K562 (cell line): Measurements from ENCODE around the gene TDRKH. TPM values are rescaled to one million over a fixed set of nuclear protein-coding genes. Genes with fewer than 3 reads are reported as not detected.

Experiments
- ATAC-seq: fragments of 200-7000 bp; cut with Tn5 transposase; 3 replicates; pipeline ENCODE4 v1.9.1; 2020; ENCODE audit warnings: moderate library complexity
- BruUV-seq: library from RNA; stranded (reverse); fragments of 400-500 nt; replicated peaks from 2 replicates; lab custom pipeline; 2021; lab: Mats Ljungman, UMichigan
- CTCF ChIA-PET: fragments of 300-600 bp; formaldehyde crosslinking; extraction: SDS; loops from one replicate; lab custom pipeline; 2021; ENCODE audit warnings: low intra/inter-chr PET ratio; lab: Yijun Ruan, JAX
- POLR2A ChIA-PET: fragments of 300-600, 350-650 bp; sonication (Branson Sonifier 250); formaldehyde crosslinking; extraction: SDS; loops from one replicate; lab custom pipeline; 2021; ENCODE audit warnings: antibody characterized with exemption, inconsistent platforms; lab: Yijun Ruan, JAX
- DNase-seq, 4 experiments: peaks; one replicate each; pipeline versions ENCODE4 v3.0.0 to v3.0.0-alpha.2; 2011 to 2018; ENCODE audit warnings: low spot score in 3 of 4, mixed read lengths in 3 of 4; ENCODE audit errors: extremely low read depth in 1 of 4
- FAIRE-seq: peaks from 2 replicates; lab custom pipeline; 2011; peaks lifted over from hg19 to GRCh38; lab: Jason Lieb, UNC
- H2AFZ ChIP-seq: 2 replicates; pipeline ENCODE4 v1.6.0; 2011; ENCODE audit warnings: low read depth, low read length, control low read depth, inconsistent platforms
- H3K27ac ChIP-seq: fragments of 200-600 bp; 3 replicates; pipeline ENCODE4 v1.8.0; 2011; ENCODE audit warnings: low read depth, mild to moderate bottlenecking, control low read depth, inconsistent platforms, low read length, moderate library complexity, mixed read lengths; ENCODE audit errors: extremely low read depth
- H3K27me3 ChIP-seq, 2 experiments: fragments of 300-600 bp in 1 of 2; 2 replicates in 1 of 2; 3 replicates in 1 of 2; pipeline versions ENCODE4 v1.6.0 to v1.8.0; 2011; ENCODE audit warnings: inconsistent platforms in 2 of 2, low read length in 2 of 2, mild to moderate bottlenecking in 1 of 2, mixed read lengths in 1 of 2, moderate library complexity in 1 of 2; ENCODE audit not compliant: control insufficient read depth in 2 of 2, insufficient read depth in 2 of 2
- H3K36me3 ChIP-seq: fragments of 300-600 bp; 3 replicates; pipeline ENCODE4 v1.8.0; 2011; ENCODE audit warnings: mild to moderate bottlenecking, low read length, inconsistent platforms; ENCODE audit not compliant: control insufficient read depth, insufficient read depth
- H3K4me1 ChIP-seq, 2 experiments: fragments of 200-600 bp in 1 of 2; replicated peaks in 1 of 2; 2 replicates in 1 of 2; 3 replicates in 1 of 2; pipeline versions ENCODE4 v1.5.1 to v1.8.0; 2011; ENCODE audit warnings: inconsistent platforms in 2 of 2, low read length in 2 of 2, mild to moderate bottlenecking in 1 of 2, mixed read lengths in 1 of 2, moderate library complexity in 1 of 2; ENCODE audit not compliant: control insufficient read depth in 2 of 2, insufficient read depth in 2 of 2
- H3K4me2 ChIP-seq: 2 replicates; pipeline ENCODE4 v1.6.1; 2011; ENCODE audit warnings: low read length, control low read depth, inconsistent platforms, mixed read lengths; ENCODE audit not compliant: insufficient read depth
- H3K4me3 ChIP-seq: fragments of 200-600 bp; sonication (generic), shearing (Covaris generic); 2 replicates; pipeline ENCODE4 v1.5.1; 2016; ENCODE audit warnings: control low read depth, inconsistent platforms
- H3K79me2 ChIP-seq: fragments of 200-600 bp; 3 replicates; pipeline ENCODE4 v1.8.0; 2011; ENCODE audit warnings: low read length, inconsistent platforms; ENCODE audit not compliant: control insufficient read depth, insufficient read depth
- H3K9ac ChIP-seq, 2 experiments: 2 replicates each; pipeline versions ENCODE4 v1.6.0 to v1.6.1; 2011; ENCODE audit warnings: low read depth in 2 of 2, low read length in 2 of 2, control low read depth in 1 of 2, inconsistent platforms in 1 of 2, mild to moderate bottlenecking in 1 of 2, mixed read lengths in 1 of 2; ENCODE audit not compliant: insufficient read depth in 1 of 2
- H3K9me1 ChIP-seq: one replicate; pipeline ENCODE4 v1.6.0; 2011; ENCODE audit warnings: inconsistent platforms, mild to moderate bottlenecking, low read length, moderate library complexity; ENCODE audit not compliant: control insufficient read depth, insufficient read depth
- H3K9me3 ChIP-seq: replicated peaks from 2 replicates; pipeline ENCODE4 v1.5.1; 2011; ENCODE audit warnings: low read depth, low read length, inconsistent platforms; ENCODE audit not compliant: control insufficient read depth, insufficient read depth
- H4K20me1 ChIP-seq: replicated peaks from 2 replicates; pipeline ENCODE4 v1.6.1; 2011; ENCODE audit warnings: low read length, inconsistent platforms, mixed read lengths; ENCODE audit not compliant: control insufficient read depth, insufficient read depth
- AFF4 ChIP-seq: sonication (generic); formaldehyde crosslinking; IDR thresholded peaks from 2 replicates; pipeline ENCODE4 v1.8.0; 2023; ENCODE audit warnings: mild to moderate bottlenecking, missing genetic modification reagents
- ARHGAP35 ChIP-seq: fragments of 450-650 bp; IDR thresholded peaks from 2 replicates; pipeline ENCODE4 v1.6.1; 2018; ENCODE audit not compliant: partially characterized antibody
- ASH1L ChIP-seq: fragments of 450-650 bp; IDR thresholded peaks from 2 replicates; pipeline ENCODE4 v1.6.1; 2018; ENCODE audit warnings: borderline replicate concordance, mild to moderate bottlenecking, low read depth; ENCODE audit not compliant: partially characterized antibody
- HINFP ChIP-seq: fragments of 450-650 bp; conservative IDR thresholded peaks from 2 replicates; pipeline ENCODE4 v1.6.1; 2016; ENCODE audit warnings: missing genetic modification characterization, low read depth, mild to moderate bottlenecking, control low read depth, missing compliant biosample characterization
- RB1 ChIP-seq: fragments of 450-650 bp; IDR thresholded peaks from 2 replicates; pipeline ENCODE4 v1.6.1; 2017; ENCODE audit warnings: low read depth, mild to moderate bottlenecking
- SPI1 ChIP-seq: IDR thresholded peaks from 2 replicates; pipeline ENCODE4 v1.6.1; 2011; ENCODE audit warnings: low read depth, low read length, control low read depth, borderline replicate concordance
- TFAM ChIP-seq: fragments of 250-450 bp; sonication (Bioruptor Pico); conservative IDR thresholded peaks from 2 replicates; pipeline ENCODE4 v1.5.0; 2021; ENCODE audit warnings: mild to moderate bottlenecking, moderate library complexity
- THRAP3 ChIP-seq: fragments of 450-650 bp; IDR thresholded peaks from 2 replicates; pipeline ENCODE4 v1.6.1; 2016; ENCODE audit warnings: mild to moderate bottlenecking, inconsistent platforms, borderline replicate concordance
- WGBS: fragments of 100-300 bp; shearing (Covaris generic); methylation state at CpG from one replicate; pipeline ENCODE4 v1.1.6; 2016; ENCODE audit warnings: low coverage, mixed read lengths; ENCODE audit not compliant: insufficient coverage; ENCODE audit errors: missing lambda C conversion rate; 5-methylcytosine and 5-hydroxymethylcytosine counted together
- in situ Hi-C: fragments of 300-500 bp; cut with MboI; formaldehyde crosslinking; loops from 4 replicates; pipeline ENCODE4 v1.15.0; 2018; ENCODE audit warnings: inconsistent platforms, mixed read lengths
- intact Hi-C: fragments of 100-400 bp; cut with micrococcal nuclease; formaldehyde crosslinking; loops from 2 replicates; pipeline ENCODE4 v1.14.2; 2022
- polyA plus RNA-seq, 8 experiments: library from polyadenylated mRNA; depleted of rRNA in 4 of 8; stranded (reverse) in 5 of 8; unstranded in 3 of 8; fragments of >200 nt; fragmentation: Nextera tagmentation in 2 of 8; fragmentation: Illumina TruSeq in 1 of 8; extraction: Ambion mirVana in 2 of 8; extraction: Trizol in 1 of 8; gene quantifications; 2 replicates each; pipeline versions ENCODE4 v1.2.1 to v1.2.3, GENCODE V29; 2011 to 2014; ENCODE audit warnings: inconsistent platforms in 1 of 8, missing spikeins in 1 of 8
- total RNA-seq, 7 experiments: library from RNA; depleted of rRNA in 6 of 7; stranded (reverse); fragments of >200 nt in 6 of 7; fragmentation: Illumina TruSeq in 2 of 7; extraction: Trizol in 2 of 7; gene quantifications; 2 replicates each; pipeline versions ENCODE4 v1.2.1 to v1.2.3, GENCODE V29; 2011 to 2021; ENCODE audit warnings: low replicate concordance in 1 of 7
- TF ChIP-seq, protein P1 (sequence below): fragments of 450-650 bp; IDR thresholded peaks from 2 replicates; pipeline ENCODE4 v1.6.1; 2018; ENCODE audit not compliant: partially characterized antibody
- TF ChIP-seq, protein P2 (sequence below): fragments of 250-450 bp; sonication (Bioruptor Pico); IDR thresholded peaks from 2 replicates; pipeline ENCODE4 v1.8.0; 2022; ENCODE audit warnings: moderate library complexity, mild to moderate bottlenecking, inconsistent platforms

TDRKH gene
- total and polyA plus RNA-seq, 9 of the 15 experiments (the other 6 are each of a cell fraction or from before 2014, with no cell fraction given): 4.3 to 21.3 (median 8.4) TPM

GRCh38 chr1:151737026-151737425, 53.3 kb downstream of the TDRKH start:
- H3K4me1 ChIP-seq: peaks cover 4 to 9% of the 10 kb centered on the region in 2 experiments; a peak in 4 of 5 replicates
- no TSS peak for BruUV-seq
- H3K79me2 ChIP-seq: no peaks in the 10 kb centered on the region
- H3K9me3 ChIP-seq: peaks cover 11% of the 10 kb centered on the region
- no peak overlapping the region for H3K27ac ChIP-seq
- no peak overlapping the region for H2AFZ ChIP-seq
- H3K4me2 ChIP-seq: no peak overlapping the region
- 15% methylated on average over 2 of the region's 2 CpGs for WGBS
- H3K9ac ChIP-seq: no peak overlapping the region
- ATAC-seq (no peak), FAIRE-seq (no peak), DNase-seq (no peak)
- peaks cover 12 to 16% of the 10 kb centered on the region in 2 experiments for H3K27me3 ChIP-seq
- no peaks in the 10 kb centered on the region for H3K9me1 ChIP-seq
- ChIA-PET POLR2A (interaction anchor here (0.5 kb wide), 1 partner anchor 443 kb away, joined by 3 read pairs; no protein-coding TSS in a partner anchor), CTCF (no interaction called here)
- H3K36me3 ChIP-seq: no peaks in the 10 kb centered on the region
- H3K4me3 ChIP-seq: no peak overlapping the region
- intact Hi-C loops: loop anchor here (5.0 to 10.0 kb wide), 3 partner anchors 260 to 545 kb away; partner anchors contain the start of genes RFX5 and VPS72
- H4K20me1 ChIP-seq: no peaks in the 10 kb centered on the region
- in situ Hi-C loops: loop anchor here (5.0 to 10.0 kb wide), 2 partner anchors 200 to 292 kb away; no protein-coding TSS in a partner anchor
- TF ChIP-seq RB1 (no peak), ARHGAP35 (no peak), THRAP3 (no peak), TFAM (no peak), ASH1L (no peak), HINFP (tag) (no peak), SPI1 (no peak), AFF4 (CRISPR knock-in tag) (no peak)
- TF ChIP-seq, protein P1, sequence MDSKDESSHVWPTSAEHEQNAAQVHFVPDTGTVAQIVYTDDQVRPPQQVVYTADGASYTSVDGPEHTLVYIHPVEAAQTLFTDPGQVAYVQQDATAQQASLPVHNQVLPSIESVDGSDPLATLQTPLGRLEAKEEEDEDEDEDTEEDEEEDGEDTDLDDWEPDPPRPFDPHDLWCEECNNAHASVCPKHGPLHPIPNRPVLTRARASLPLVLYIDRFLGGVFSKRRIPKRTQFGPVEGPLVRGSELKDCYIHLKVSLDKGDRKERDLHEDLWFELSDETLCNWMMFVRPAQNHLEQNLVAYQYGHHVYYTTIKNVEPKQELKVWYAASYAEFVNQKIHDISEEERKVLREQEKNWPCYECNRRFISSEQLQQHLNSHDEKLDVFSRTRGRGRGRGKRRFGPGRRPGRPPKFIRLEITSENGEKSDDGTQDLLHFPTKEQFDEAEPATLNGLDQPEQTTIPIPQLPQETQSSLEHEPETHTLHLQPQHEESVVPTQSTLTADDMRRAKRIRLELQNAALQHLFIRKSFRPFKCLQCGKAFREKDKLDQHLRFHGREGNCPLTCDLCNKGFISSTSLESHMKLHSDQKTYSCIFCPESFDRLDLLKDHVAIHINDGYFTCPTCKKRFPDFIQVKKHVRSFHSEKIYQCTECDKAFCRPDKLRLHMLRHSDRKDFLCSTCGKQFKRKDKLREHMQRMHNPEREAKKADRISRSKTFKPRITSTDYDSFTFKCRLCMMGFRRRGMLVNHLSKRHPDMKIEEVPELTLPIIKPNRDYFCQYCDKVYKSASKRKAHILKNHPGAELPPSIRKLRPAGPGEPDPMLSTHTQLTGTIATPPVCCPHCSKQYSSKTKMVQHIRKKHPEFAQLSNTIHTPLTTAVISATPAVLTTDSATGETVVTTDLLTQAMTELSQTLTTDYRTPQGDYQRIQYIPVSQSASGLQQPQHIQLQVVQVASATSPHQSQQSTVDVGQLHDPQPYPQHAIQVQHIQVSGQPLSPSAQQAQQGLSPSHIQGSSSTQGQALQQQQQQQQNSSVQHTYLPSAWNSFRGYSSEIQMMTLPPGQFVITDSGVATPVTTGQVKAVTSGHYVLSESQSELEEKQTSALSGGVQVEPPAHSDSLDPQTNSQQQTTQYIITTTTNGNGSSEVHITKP: no peak
- TF ChIP-seq, protein P2, sequence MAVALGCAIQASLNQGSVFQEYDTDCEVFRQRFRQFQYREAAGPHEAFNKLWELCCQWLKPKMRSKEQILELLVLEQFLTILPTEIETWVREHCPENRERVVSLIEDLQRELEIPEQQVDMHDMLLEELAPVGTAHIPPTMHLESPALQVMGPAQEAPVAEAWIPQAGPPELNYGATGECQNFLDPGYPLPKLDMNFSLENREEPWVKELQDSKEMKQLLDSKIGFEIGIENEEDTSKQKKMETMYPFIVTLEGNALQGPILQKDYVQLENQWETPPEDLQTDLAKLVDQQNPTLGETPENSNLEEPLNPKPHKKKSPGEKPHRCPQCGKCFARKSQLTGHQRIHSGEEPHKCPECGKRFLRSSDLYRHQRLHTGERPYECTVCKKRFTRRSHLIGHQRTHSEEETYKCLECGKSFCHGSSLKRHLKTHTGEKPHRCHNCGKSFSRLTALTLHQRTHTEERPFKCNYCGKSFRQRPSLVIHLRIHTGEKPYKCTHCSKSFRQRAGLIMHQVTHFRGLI (CRISPR knock-in tag): no peak
